GM23248 (cell line): ENCODE measurements around the gene USP46.

Source experiments
- EZH2 ChIP-seq: fragments of 200-600 bp; sonication (generic); IDR thresholded peaks from 2 replicates; pipeline ENCODE4 v1.6.1; 2018; ENCODE audit warnings: antibody characterized with exemption, mild to moderate bottlenecking; ENCODE audit not compliant: insufficient read depth, poor library complexity, severe bottlenecking
- EZH2phosphoT487 ChIP-seq: fragments of 200-600 bp; sonication (generic); IDR thresholded peaks from 2 replicates; pipeline ENCODE4 v1.6.1; 2018; ENCODE audit warnings: antibody characterized with exemption, moderate library complexity, mild to moderate bottlenecking, low read depth; ENCODE audit not compliant: insufficient read depth

- TF ChIP-seq EZH2 (no peak), EZH2phosphoT487 (no peak)
Observed at GRCh38 chr4:52585379-52585778, 73.7 kb downstream of the USP46 start.
